Mesothelial cell of epicardium (in vitro differentiated cells): Measurements from ENCODE around the gene KIRREL3. TPM values are rescaled to one million over a fixed set of nuclear protein-coding genes. Genes with fewer than 3 reads are reported as not detected.

ENCODE experiments used
- DNase-seq, 2 experiments: peaks; one replicate each; pipeline ENCODE4 v3.0.0; 2021; ENCODE audit warnings: low spot score in 2 of 2; ENCODE audit not compliant: unreplicated experiment in 2 of 2
- H3K27ac Mint-ChIP-seq: 2 replicates; pipeline ENCODE4 v1.8.0; 2021; ENCODE audit warnings: mixed read lengths
- H3K27me3 Mint-ChIP-seq: 2 replicates; pipeline ENCODE4 v1.8.0; 2021; ENCODE audit warnings: low read depth, mixed read lengths
- H3K36me3 Mint-ChIP-seq: 2 replicates; pipeline ENCODE4 v1.8.0; 2021; ENCODE audit warnings: mixed read lengths
- H3K4me1 Mint-ChIP-seq: 2 replicates; pipeline ENCODE4 v1.8.0; 2021; ENCODE audit warnings: mixed read lengths
- H3K4me3 Mint-ChIP-seq: 2 replicates; pipeline ENCODE4 v1.8.0; 2021; ENCODE audit warnings: mild to moderate bottlenecking, moderate library complexity, mixed read lengths
- H3K9me3 Mint-ChIP-seq: 2 replicates; pipeline ENCODE4 v1.8.0; 2021; ENCODE audit warnings: mixed read lengths
- total RNA-seq: library from RNA; stranded (reverse); gene quantifications from 3 replicates; pipeline ENCODE4 v1.2.1, GENCODE V29; 2021
- TF ChIP-seq, protein P1 (sequence below): fragments of 200-600 bp; sonication (generic); IDR thresholded peaks from one replicate; pipeline ENCODE4 v1.5.0; 2021; ENCODE audit warnings: antibody characterized with exemption; ENCODE audit not compliant: unreplicated experiment

The KIRREL3 gene
- total RNA-seq, 1 donor from 2014 or later: 0.31 TPM

DNA sequence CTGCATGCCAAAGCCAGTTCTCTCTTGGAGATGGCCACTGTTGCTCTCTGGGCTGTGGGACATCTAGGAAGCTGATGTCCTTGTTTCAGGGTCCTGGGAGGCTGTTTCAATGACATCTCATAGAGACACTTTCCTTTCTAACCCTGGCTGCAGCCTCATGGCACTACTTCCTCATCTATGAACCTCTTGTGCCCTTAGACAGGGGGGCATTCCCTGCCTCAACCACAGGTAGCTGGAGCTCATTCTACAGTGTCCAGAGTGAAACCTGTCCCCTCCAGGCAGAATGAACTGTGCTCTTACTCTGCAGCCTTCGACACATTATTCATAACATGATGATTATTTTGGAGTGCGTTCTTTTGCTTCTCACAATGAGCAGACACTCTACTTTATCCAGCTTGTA lies 335.9 kb downstream of the KIRREL3 start:
- TF ChIP-seq, protein P1, sequence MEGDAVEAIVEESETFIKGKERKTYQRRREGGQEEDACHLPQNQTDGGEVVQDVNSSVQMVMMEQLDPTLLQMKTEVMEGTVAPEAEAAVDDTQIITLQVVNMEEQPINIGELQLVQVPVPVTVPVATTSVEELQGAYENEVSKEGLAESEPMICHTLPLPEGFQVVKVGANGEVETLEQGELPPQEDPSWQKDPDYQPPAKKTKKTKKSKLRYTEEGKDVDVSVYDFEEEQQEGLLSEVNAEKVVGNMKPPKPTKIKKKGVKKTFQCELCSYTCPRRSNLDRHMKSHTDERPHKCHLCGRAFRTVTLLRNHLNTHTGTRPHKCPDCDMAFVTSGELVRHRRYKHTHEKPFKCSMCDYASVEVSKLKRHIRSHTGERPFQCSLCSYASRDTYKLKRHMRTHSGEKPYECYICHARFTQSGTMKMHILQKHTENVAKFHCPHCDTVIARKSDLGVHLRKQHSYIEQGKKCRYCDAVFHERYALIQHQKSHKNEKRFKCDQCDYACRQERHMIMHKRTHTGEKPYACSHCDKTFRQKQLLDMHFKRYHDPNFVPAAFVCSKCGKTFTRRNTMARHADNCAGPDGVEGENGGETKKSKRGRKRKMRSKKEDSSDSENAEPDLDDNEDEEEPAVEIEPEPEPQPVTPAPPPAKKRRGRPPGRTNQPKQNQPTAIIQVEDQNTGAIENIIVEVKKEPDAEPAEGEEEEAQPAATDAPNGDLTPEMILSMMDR: no peak
- H3K27ac Mint-ChIP-seq: no peak overlapping the region
- H3K27me3 Mint-ChIP-seq: peaks cover 80% of the 10 kb centered on the region
- H3K36me3 Mint-ChIP-seq: no peaks in the 10 kb centered on the region
- no peaks in the 10 kb centered on the region for H3K4me1 Mint-ChIP-seq
- no peaks in the 10 kb centered on the region for H3K9me3 Mint-ChIP-seq
- no peak overlapping the region for H3K4me3 Mint-ChIP-seq
- no peak for DNase-seq

DNA sequence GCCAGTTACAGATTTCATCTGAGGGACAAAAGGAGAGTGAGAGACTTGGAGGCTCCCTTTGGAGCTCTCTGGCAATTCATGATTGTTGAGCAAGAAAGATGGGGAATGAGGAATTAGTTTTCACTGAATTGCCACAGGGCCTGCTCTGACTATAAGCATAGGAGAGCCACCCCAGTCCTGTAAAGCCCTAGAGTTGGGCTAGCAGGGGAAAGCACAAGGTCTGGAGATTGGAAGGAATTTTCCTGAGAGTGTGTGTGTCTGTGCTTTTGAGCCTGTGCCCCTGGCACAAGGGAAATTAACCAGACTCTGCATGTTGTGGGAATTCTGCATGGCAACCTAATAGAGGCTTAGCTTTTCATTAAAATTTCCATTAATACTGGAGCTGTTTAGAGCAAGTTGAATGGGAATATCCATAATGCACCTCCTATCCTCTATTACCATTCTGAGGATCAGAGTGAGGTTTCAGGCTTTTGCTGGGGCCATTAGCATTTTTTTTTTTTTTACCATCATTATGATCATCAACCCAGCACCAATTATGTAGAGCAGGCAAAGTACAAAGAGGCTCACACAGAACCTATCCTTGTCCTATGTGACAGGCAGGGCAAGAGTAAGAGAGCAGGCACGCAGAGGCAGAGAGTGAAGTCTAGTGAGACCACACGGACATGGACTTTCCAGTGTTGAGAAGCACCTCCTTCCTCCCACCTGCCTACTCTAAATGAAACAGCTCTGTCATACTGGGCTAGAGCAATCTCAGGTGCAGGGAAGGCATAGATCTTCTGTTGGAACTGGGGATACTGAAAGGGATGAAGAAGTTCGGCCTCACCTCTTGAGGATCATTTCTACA lies 336.6 kb downstream of the KIRREL3 start:
- Mint-ChIP-seq H3K27ac (no peak overlapping the region), H3K27me3 (peaks cover 76% of the 10 kb centered on the region), H3K9me3 (no peaks in the 10 kb centered on the region), H3K36me3 (no peaks in the 10 kb centered on the region), H3K4me3 (no peak overlapping the region), H3K4me1 (no peaks in the 10 kb centered on the region)
- DNase-seq: no peak
- TF ChIP-seq, protein P1: no peak

DNA sequence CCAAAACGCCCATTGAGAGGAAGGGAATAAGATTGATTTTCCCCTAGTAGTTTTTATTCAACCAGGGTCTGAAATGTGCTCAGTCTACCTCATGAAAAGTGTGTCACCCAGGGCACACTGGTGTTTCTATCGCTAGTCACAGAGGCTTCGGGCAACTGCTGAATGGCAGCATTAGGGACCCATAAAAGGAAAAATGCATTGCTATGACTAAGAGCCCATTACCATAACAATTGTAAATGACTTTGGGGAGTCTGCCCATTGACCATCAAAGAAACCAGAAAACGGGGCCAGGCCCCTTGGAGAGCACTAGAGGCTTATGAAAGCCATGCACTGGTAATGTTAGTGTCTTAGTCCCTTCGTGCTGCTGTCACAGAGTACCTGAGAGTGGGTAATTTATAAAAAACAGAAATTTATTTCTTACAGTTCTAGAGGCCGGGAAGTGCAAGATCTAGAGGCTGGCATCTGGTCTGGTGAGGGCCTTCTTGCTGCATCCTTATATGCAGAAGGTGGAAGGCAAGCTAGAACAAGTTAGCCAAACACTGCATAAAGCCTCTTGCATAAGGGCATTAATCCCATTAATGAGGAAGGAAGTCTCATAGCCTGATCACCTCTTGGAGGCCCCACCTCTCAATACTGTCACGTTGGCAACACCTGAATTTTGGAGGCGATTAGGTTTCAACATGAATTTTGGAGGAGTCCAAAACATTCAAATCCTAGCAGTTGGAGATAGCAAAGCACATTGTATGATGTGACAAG lies 338.4 kb downstream of the KIRREL3 start:
- DNase-seq: no peak
- no peaks in the 10 kb centered on the region for H3K9me3 Mint-ChIP-seq
- H3K4me1 Mint-ChIP-seq: no peaks in the 10 kb centered on the region
- H3K36me3 Mint-ChIP-seq: no peaks in the 10 kb centered on the region
- H3K27me3 Mint-ChIP-seq: peaks cover 70% of the 10 kb centered on the region
- TF ChIP-seq, protein P1: no peak
- H3K4me3 Mint-ChIP-seq: no peak overlapping the region
- H3K27ac Mint-ChIP-seq: no peak overlapping the region

DNA sequence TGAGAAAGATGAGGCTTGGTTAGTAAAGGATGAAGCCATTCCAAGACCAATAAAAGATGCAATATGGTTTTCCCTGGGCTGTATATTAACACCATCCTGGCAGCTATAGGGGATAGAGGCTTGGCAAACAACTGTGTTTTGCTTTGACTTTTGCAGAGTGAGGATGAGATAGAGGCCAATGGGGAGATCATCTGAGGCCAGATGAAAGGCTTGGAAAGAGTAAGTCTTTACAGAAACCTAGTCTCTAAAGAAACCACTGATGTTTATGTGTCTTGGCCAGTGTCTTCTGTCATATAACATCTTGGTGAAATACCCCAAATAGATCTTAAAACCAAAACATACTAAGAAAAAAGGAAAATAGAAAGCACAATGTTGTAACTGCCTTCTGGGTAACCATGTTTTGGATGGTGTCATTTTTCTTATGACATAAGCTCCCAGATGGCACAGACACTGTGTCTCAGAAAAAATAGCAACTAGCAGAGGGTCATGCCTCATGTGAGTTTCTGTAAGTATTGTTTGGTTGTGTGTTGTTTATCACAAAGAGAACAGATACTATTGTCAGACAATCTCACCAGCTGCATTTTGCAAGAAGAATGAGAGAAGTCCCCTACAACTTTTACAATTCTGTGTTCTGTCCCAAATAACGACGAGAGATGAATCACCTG lies 339.7 kb downstream of the KIRREL3 start:
- no peaks in the 10 kb centered on the region for H3K36me3 Mint-ChIP-seq
- DNase-seq: no peak
- TF ChIP-seq, protein P1: no peak
- no peak overlapping the region for H3K27ac Mint-ChIP-seq
- H3K9me3 Mint-ChIP-seq: no peaks in the 10 kb centered on the region
- no peaks in the 10 kb centered on the region for H3K4me1 Mint-ChIP-seq
- H3K4me3 Mint-ChIP-seq: no peak overlapping the region
- H3K27me3 Mint-ChIP-seq: peaks cover 61% of the 10 kb centered on the region

DNA sequence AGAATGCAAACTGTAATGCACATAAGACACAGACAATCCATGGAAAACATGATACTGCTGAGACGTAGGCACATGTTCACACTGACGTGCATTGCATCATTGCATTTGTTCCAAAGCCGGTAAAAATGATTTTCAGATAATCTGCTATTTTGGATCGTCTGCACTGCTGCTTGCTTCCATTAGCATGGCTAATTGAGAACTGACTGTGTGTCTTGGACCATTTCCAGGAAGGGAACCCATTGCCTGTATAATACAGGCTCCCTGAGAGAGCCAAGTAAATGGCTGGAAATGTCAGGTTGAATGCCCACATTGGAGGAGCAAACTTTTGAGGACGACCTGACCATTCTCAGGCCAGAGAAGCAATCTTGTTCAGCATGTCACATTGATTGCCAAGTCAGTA lies 340.2 kb downstream of the KIRREL3 start:
- H3K27ac Mint-ChIP-seq: no peak overlapping the region
- H3K9me3 Mint-ChIP-seq: no peaks in the 10 kb centered on the region
- no peak for DNase-seq
- peaks cover 3% of the 10 kb centered on the region for H3K4me1 Mint-ChIP-seq
- TF ChIP-seq, protein P1: no peak
- H3K27me3 Mint-ChIP-seq: peaks cover 61% of the 10 kb centered on the region
- no peaks in the 10 kb centered on the region for H3K36me3 Mint-ChIP-seq
- H3K4me3 Mint-ChIP-seq: no peak overlapping the region
